HG02885 (cell line): Measurements from ENCODE around the gene ENTR1.
"Not testable (repeated sequence)": the region's sequence is repeated elsewhere in the genome, so short reads cannot be mapped to it uniquely, and the experiment has no call there.

Source experiments
- ATAC-seq: cut with Tn5 transposase; IDR thresholded peaks from one replicate; pipeline ENCODE4 v1.9.1; 2021; ENCODE audit warnings: mild to moderate bottlenecking; ENCODE audit not compliant: unreplicated experiment, poor library complexity

Gene ENTR1

DNA sequence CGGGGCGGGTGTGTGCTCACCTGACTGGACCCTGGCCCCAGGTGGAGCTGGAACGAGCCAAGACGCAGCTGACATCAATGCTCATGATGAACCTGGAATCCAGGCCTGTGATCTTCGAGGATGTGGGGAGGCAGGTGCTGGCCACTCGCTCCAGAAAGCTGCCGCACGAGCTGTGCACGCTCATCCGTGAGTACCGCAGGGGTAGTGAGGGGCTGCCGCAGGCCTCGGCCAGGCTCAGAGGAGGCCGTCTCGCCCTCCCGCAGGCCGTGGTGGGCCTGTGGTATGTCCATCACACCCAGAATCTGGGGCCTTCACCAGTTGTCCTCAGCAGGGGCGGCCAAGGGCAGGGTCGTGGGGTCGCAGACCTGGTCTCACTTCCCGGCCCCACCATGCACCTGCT lies 11.4 kb upstream of the ENTR1 start:
- no peak for ATAC-seq

DNA sequence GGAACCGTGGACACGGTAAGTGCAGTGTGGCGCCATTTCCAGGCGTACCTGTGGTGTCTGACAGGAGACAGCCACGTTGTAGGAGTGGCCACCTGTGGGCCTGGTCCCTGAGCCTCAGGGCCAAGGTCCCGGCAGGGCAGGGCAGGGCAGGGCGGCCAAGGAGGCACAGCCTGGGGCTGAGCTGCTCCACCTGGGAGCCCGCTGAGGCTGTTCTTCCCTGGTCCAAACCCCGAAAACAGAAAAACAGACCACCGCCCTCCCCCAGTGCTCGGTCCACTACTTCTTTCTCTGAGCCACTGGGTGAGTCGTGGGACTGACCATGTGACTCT lies 8.6 kb upstream of the ENTR1 start:
- ATAC-seq: no peak

DNA sequence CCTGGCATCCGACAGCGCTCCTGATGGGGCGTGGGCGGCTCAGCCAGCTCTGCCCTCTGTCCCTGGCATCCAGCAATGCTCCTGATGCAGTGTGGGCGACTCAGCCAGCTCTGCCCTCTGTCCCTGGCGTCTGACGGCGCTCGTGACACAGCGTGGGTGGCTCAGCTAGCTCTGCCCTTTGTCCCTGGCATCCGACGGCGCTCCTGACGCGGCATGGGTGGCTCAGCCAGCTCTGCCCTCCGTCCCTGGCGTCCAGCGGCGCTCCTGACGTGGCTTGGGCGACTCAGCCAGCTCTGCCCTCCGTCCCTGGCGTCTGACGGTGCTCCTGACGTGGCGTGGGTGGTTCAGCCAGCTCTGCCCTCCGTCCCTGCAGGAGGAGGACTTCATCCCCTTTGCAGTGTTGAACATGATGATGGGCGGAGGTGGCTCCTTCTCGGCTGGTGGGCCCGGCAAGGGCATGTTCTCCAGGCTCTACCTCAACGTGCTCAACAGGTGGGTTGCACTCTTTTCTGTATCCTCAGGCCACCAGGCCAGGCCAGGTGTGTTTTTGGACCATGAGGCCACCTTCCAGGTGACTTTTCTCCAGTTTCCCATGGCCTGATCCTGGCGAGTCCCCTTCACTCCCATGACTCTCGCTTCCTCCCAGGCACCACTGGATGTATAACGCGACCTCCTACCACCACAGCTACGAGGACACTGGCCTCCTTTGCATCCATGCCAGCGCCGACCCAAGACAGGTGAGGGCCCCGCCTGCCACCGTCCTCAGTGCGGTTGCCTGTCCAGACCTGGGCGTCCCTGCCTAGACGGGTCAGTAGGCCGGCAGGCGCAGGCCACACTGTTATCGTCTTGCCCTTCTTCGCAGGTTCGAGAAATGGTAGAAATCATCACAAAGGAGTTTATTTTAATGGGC lies 8.0 kb upstream of the ENTR1 start:
- no peak for ATAC-seq

DNA sequence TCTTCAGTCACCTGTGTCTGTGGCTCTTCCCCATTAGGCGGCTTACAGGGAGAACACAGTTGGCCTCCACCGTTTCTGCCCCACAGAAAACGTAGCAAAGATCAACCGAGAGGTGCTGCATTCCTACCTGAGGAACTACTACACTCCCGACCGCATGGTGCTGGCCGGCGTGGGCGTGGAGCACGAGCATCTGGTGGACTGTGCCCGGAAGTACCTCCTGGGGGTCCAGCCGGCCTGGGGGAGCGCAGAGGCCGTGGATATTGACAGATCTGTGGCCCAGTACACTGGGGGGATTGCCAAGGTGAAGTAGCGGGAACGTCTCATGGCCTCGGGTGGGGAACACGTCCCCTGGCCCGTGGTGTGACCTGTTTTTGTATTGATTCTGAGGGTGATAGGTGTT lies 6.5 kb upstream of the ENTR1 start:
- ATAC-seq: no peak

DNA sequence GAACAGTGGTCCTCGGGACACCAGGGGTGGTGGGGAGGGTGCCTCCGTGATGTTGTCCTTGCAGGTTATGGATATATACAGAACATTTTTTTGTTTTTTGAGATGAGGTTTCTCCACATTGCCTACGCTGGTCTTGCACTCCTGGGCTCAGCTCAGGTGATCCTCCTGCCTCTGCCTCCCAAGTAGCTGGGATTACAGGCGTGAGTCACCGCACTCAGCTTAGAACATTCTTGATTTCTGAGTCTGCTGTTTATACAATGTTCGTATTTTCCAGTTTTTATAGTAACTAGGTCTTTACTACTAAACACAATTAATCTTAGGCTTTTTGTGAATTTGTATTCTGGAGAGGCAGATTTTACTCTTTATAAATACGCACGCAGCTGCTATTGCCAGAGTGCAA lies 6.0 kb upstream of the ENTR1 start:
- no peak for ATAC-seq

DNA sequence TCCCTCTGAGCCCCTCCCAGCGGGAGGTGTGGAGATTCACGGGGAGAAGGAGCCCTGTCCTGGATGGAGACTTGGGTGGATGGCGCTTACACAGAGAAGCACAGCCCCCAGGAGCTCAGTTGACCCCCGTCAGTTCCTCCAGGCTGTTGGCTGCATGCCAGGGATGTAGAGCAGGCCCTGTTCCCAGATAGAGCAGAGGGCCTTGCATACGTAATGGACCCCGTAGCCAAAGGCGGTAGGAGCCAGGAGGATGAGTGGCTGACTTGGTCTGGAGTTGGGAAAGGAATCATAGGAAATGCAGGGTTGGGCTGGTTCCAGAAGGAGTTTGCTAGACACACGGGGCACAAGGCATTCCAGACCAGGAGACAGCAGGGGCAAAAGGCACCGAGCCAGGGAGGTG lies 2.5 kb upstream of the ENTR1 start:
- ATAC-seq: no peak

DNA sequence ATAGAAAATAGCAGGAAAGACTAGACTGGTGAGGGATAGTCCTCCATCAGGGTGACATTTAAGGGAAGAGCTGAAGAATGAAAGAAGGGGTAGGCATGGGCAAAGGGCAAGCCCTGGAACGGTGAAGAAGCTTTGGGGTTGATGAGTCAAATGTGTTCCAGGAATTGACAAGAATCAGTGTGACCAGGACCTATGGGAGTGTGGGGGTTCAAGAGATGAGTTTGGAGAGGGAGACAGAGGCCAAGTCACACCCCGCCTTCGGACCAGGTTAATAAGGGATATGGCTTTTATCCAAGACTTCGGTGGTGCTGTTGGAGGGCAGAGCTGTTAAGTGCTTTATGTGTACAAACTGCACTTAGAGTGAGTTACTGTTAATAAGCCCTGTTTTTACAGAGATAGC lies 964 bp upstream of the ENTR1 start:
- no peak for ATAC-seq

DNA sequence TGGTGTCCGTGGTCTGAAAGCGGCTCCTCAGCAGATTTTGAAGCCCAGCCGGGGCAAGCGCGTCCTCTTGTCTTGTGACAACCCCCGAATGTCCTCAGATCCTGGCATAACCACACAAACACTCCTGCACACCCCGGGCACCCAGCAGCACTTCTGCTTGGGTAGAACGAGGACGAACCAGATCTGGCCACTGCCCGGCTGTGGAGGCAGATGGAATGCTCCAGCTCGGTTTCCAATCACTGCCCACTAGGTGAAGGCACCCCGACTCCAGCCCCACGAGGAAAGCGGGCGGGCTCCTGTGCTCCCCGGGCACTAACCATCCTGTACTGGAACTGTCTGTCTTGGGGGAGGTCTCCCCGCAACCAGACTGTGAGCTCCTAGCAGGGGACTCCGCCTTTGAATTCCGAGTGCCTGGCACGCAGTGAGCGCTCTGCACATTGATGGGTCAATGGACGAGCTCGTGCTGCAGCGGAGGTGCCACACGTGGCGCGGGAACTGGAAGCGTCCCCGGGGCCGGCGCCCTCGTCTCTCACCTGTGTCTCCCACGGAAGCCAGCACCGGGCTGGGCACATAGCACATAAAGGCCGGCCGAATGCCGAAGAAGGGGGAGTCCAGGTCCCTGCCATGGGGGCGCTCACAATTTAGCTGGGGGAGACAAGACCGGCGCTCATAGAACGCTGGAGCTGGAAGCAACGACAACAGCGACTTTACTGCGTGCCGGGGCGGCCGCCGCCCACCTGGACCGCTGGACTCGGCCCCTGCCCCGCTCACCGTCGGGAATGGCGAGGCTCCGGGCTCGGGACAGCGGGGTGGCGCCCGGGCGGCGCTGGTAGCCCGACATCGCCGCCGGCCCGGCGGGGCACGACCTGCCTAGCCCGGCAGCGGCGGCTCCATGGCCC lies 608 bp downstream of the ENTR1 start:
- ATAC-seq: peak; percentile 29

DNA sequence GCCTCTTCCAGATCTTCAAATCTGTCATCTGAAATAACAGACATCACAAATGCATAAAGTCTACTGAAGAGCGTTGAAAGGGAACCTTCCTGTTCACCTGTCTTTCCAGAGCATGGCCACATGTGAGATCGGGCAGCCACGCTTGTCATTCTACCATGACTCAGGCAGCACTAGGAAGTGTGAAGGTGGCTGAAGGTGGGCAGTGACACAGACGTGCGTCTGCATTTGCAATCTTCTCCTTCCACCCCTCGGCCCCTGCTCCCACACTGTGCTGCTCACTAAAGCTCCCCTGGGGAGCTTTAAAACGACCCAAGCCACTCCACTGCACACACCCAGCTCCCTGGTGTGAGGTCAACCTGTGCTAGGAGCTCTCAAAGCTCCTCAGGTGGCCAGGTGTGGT lies 2.5 kb downstream of the ENTR1 start:
- no peak for ATAC-seq

DNA sequence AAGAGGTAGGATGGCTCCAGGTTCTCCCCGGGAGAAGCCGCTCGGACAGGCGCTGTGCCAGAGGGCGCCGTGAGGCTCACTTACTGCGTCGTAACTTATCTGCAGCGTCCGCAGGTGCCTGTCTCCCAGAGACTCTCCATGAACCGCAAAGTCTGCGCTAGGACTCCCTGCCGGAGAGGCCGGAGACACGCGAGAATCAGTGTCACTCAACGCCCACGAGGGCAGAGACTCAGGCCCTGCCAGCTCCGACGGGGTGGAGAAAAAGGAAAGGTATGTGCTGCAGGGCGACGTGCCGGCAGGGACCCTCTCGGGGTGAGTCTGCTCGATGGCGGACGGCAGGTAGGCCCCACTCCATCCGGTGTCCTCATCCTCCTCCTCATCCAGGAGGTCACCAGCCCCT lies 3.4 kb downstream of the ENTR1 start:
- ATAC-seq: not testable (repeated sequence)

DNA sequence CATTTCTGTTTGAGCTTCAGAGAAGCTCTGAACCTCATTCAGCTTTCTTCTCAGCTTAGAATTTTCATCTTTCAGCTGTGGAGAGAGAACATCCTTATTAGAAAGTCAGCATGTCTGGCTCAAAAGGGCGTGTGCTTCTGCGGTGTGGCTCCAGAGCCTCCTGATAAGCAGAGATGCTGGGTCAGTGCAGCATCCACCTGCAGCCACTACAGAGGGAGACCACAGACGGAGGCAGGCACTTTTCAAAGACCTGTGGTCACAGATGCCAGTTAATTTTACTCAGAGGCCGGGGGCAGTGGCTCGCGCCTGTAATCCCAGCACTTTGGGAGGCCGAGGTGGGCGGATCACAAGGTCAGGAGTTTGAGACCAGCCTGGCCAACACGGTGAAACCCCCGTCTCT lies 4.5 kb downstream of the ENTR1 start:
- not testable (repeated sequence) for ATAC-seq

DNA sequence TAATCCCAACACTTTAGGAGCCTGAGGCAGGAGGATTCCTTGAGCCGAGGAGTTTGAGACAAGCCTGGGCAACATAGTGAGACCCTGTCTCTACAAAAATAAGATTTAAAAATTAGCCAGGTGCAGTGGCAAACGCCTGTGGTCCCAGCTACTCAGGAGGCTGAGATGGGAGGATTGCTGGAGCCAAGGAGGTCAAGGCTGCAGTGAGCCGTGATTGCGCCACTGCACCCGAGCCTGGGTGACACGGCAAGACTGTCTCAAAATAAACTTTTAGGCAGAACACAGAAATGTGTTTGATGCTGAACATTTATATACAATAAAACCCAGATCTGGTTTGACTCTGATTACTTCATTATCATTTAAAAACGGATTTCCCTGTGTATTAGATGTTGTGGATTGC lies 4.9 kb downstream of the ENTR1 start:
- no peak for ATAC-seq

DNA sequence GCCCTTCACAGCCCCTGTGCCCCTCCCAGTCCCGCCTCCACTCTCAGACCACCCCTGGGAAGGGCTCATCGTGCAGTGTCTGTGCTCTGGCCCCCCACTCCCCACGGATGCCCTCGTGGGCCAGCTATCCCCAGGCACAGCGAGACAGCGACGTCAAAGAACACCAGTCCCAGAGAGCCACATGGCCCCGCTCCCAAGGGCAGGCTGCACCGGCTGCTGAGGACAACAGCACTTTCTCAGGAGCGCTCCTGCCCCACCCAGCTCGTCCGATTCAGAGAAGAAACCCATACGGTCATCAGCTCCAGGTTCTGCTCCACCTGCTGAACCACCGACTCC lies 5.6 kb downstream of the ENTR1 start:
- ATAC-seq: no peak

DNA sequence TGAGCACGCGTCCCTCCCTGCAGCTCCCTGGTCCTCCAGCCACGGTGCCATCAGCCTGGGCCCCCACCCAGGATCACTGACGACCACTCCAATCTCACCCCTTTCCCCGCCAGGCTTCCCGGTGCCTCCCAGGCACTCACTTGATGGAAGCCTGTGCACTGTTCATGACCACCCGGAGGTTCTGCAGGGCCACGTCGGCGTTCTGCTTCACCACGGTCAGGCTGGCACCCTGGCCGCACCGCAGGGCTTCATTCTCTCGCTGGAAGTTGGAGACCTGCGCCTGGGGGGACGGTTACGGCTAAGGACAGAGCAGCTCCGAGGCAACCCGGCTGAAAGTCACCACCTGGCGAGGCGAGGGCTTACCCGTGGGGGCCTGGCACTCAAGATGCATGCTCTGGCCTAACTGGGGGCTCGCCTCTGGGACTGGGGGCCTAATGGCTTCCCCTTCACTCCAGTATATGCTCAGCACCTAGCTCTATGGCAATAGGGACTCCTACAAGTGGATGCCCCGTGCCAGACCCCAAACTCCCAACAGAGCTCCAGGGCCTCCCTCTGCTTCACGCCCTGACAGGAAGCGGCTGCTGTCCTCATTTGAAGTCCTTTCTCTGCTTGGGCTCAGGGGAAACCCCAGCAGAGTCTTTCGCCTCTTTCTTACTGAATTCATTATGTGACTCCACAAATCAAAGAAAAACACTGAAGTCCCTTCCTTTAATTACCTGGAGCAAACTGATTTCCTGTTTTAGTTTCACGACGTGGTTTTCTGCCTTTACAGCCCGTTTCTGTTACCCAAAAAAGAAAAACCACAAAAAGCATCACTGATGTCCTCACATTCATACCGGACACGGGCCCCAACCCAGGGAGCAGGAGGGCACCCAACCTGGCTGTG lies 6.3 kb downstream of the ENTR1 start:
- no peak for ATAC-seq

DNA sequence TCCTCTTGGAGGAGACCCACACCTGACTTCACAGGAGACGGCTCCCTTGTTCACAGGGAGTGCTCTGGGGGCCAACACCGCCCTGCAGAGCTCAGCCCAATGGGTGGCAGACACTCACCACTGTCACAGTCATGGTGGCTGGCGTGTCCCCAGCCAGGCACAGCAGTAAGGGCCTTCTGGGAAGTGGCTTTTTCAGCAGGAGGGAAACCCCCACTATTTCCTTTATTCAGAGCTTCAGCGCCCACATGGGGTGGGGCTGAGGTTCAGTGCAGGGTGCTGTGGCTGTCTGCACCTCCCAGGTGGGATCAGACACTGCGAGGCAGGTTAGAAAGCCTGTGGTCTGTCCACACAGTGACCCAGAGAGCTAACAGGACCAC lies 6.9 kb downstream of the ENTR1 start:
- no peak for ATAC-seq

DNA sequence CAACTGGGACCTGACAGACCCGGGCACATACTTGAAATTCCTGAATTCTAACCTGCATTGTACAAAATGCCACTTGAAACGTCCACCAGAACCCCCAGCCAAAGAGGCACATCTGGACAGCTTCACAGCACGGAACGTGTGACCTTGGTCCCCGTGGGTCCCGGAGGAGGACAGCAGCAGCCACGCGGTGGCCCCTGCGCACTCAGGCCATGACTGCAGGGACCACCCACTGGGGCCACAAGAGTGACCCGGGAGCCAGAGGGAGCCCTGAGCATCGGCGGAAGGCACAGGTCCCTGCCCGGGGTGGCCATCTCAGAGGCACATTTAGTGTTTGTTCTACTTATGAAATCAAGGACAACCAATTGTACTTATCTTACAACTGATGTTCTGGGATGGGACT lies 8.3 kb downstream of the ENTR1 start:
- ATAC-seq: no peak

DNA sequence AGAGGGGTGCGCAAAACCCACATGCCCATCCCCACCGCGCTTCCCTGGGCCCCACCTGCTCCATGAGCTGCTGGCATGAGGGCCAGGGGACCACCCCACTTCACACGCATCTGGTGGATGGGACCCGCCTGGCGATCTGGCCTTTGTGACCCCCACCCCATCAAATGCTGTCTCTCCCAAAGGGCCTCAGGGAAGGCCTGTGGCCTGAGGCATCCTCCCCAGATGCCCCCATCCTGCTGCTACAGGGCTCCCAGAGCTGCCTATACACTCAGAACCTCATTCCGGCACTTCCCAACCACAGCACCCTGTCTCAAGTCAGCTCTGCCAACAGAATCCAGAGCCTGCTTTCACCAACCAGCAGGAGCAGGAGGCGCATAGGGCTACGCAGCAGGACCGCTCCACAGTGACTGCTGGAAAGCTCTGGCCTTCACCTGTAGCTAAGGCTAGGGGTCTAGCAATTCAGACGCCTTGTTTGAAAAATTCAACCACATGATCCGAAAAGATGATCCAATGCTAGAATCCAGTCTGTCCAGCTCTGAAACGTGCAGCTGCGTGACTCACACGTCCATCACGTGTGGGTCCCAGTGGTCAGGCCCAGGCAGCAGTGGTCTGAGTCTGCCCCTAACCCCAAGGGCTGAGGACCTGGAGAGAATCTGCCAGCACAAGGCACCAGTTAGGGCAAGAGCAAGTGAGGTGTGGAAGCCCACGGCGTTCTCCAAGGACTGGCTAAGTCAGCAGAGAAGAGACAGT lies 9.1 kb downstream of the ENTR1 start:
- no peak for ATAC-seq

DNA sequence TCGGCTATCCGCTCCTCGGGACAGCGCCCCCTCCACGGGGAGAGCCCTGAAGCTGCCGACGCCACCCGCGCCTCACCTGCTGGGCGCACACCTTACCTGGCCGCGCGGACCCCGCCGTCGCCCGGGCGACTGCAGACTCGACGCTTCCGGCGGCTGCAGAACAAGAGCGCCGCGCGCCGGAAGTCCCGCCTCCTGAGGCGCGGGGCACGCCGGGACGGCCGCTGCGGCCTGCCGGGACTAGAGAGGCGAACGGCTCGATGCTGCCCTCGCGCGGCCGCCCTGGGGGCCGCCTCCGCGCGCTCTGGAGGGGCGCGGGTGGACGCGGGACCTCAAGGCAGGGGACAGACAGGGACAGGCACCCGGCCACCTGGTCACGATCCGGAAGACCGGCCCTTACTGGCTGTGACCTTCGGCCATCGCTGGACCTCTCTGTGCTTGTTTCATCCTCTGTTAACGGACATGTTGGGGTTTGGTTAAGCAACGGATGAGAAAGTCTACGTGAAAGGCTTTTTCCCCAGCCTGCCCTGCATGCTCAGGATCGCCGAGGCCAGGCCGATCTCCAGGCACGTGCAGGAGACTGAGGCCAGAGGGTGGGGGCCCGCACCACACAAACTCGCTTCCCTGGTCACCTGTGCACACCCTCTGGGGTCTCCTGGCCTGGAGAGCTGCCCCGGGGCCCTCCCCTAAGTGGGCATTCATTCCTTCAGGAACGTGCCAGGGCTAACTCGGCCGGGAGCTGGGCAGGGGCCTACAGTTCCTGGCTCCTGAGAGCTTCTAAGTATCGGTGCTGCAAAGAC lies 10.2 kb downstream of the ENTR1 start, which contains the start of gene SNAPC4:
TSS of gene SNAPC4 (minus strand) at position 133 of the 797 bp plus-strand sequence. CDS start 1,742 bp downstream, outside the sequence.
- ATAC-seq: peak; percentile 76
